Fibroblast of lung (primary cell): Measurements from ENCODE around the gene IL1RAPL2.

Experiments used
- EZH2 ChIP-seq: IDR thresholded peaks from 2 replicates; pipeline ENCODE4 v1.5.1; 2012; ENCODE audit warnings: low read length, control low read depth, mild to moderate bottlenecking; ENCODE audit errors: missing control alignments
- TF ChIP-seq, protein P1 (sequence below), 2 donors: IDR thresholded peaks in 1 of 2; conservative IDR thresholded peaks in 1 of 2; 1 replicate in 1 of 2; 2 replicates in 1 of 2; pipeline ENCODE4 v1.5.1; 2011 to 2012; ENCODE audit warnings: low read length in 2 of 2, control low read depth in 1 of 2, inconsistent platforms in 1 of 2, low read depth in 1 of 2, mild to moderate bottlenecking in 1 of 2

DNA sequence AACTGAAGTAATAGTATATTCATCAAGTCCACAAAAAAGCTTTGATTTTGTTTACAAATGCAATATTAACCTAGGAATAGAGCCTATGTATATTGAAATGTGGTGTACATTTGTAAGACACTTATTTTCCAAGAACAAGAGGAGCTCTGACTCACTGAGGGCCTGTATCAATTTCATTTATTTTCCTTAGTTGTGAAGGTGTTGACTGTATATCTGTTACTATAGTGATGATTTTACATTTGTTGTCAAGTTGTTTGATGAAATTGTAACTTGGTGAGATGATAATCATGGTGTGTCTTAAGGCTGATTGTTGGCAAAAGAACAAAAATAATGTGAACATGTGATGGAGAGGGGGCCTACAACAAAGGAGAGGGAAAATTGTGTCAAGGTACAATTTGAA, 929.4 kb downstream of the IL1RAPL2 start:
- TF ChIP-seq, protein P1, sequence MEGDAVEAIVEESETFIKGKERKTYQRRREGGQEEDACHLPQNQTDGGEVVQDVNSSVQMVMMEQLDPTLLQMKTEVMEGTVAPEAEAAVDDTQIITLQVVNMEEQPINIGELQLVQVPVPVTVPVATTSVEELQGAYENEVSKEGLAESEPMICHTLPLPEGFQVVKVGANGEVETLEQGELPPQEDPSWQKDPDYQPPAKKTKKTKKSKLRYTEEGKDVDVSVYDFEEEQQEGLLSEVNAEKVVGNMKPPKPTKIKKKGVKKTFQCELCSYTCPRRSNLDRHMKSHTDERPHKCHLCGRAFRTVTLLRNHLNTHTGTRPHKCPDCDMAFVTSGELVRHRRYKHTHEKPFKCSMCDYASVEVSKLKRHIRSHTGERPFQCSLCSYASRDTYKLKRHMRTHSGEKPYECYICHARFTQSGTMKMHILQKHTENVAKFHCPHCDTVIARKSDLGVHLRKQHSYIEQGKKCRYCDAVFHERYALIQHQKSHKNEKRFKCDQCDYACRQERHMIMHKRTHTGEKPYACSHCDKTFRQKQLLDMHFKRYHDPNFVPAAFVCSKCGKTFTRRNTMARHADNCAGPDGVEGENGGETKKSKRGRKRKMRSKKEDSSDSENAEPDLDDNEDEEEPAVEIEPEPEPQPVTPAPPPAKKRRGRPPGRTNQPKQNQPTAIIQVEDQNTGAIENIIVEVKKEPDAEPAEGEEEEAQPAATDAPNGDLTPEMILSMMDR (conservative IDR thresholded peaks at IDR 0.05 in 1 of 2, IDR thresholded peaks at IDR 0.05 in 1 of 2; ENCODE audit: low read depth in 1 of 2, low read length in 2 of 2): no peak
- no peak for TF ChIP-seq EZH2
